GM21526 (cell line): Measurements from ENCODE around the gene PBLD.
A peak's percentile ranks its signal among the peaks of the same experiment; 100 is the strongest.
"Not testable (repeated sequence)": the region's sequence is repeated elsewhere in the genome, so short reads cannot be mapped to it uniquely, and the experiment has no call there.

ENCODE experiments used
- ATAC-seq: cut with Tn5 transposase; IDR thresholded peaks from one replicate; pipeline ENCODE4 v1.9.1; 2021; ENCODE audit warnings: moderate library complexity; ENCODE audit not compliant: unreplicated experiment, low FRiP score

PBLD gene

GRCh38 chr10:68331455-68332258 is 1.1 kb downstream of the PBLD start, which contains the start of gene HNRNPH3:
Gene HNRNPH3 (plus strand): TSS chr10:68332064. CDS start chr10:68337222, 5,158 bp downstream.
- ATAC-seq, result peak; percentile 80

- ATAC-seq, result no peak
These were observed 1.8 kb downstream of the PBLD start for GRCh38 chr10:68330852-68331454.

GRCh38 chr10:68329506-68329861 is 3.2 kb downstream of the PBLD start:
- ATAC-seq, result no peak

GRCh38 chr10:68327889-68328786 is 4.6 kb downstream of the PBLD start:
- ATAC-seq, result no peak

- not testable (repeated sequence) for ATAC-seq
These were observed 8.3 kb downstream of the PBLD start for GRCh38 chr10:68324396-68324795.

GRCh38 chr10:68318331-68319059 is 14.2 kb downstream of the PBLD start:
- ATAC-seq, result no peak

- no peak for ATAC-seq
These were observed 17.1 kb downstream of the PBLD start for GRCh38 chr10:68315582-68315981.

GRCh38 chr10:68314930-68315329 is 17.8 kb downstream of the PBLD start:
- ATAC-seq, result not testable (repeated sequence)

GRCh38 chr10:68310531-68310930 is 22.2 kb downstream of the PBLD start:
- ATAC-seq, result no peak

- ATAC-seq, result no peak
These were observed 26.9 kb downstream of the PBLD start for GRCh38 chr10:68305854-68306253.

- no peak for ATAC-seq
These were observed 28.8 kb downstream of the PBLD start for GRCh38 chr10:68303849-68304412.

GRCh38 chr10:68302871-68303270 is 29.9 kb downstream of the PBLD start:
- no peak for ATAC-seq

GRCh38 chr10:68302503-68302823 is 30.3 kb downstream of the PBLD start:
- no peak for ATAC-seq

- ATAC-seq, result no peak
These were observed 30.8 kb downstream of the PBLD start for GRCh38 chr10:68301790-68302502.

GRCh38 chr10:68301301-68301700 is 31.4 kb downstream of the PBLD start:
- no peak for ATAC-seq

GRCh38 chr10:68296843-68297663 is 35.7 kb downstream of the PBLD start:
- ATAC-seq, result no peak

GRCh38 chr10:68290736-68291135 is 42.0 kb downstream of the PBLD start:
- ATAC-seq, result no peak

GRCh38 chr10:68288717-68289116 is 44.0 kb downstream of the PBLD start:
- ATAC-seq, result no peak
